ENCODE data around the gene SMYD1.

GRCh38 chr2:88018909-88019308 lies 48.7 kb upstream of the SMYD1 start:
- TF ChIP-seq NFIC (IDR thresholded peaks at IDR 0.05) (no peak), YY1 (IDR thresholded peaks at IDR 0.05; ENCODE audit: low read depth) (no peak), EGR1 (IDR thresholded peaks at IDR 0.05) (no peak), ZBTB7A (IDR thresholded peaks at IDR 0.05; ENCODE audit: low read depth) (no peak), EP300 (IDR thresholded peaks at IDR 0.05; ENCODE audit: borderline replicate concordance) (no peak), MAX (IDR thresholded peaks at IDR 0.05) (no peak), CEBPB (IDR thresholded peaks at IDR 0.05) (no peak), RAD21 (IDR thresholded peaks at IDR 0.05; ENCODE audit: low read depth) (no peak), FOXM1 (IDR thresholded peaks at IDR 0.05; ENCODE audit: borderline replicate concordance, low read depth) (no peak), TAF1 (IDR thresholded peaks at IDR 0.05; ENCODE audit: low read depth) (no peak), CREB1 (IDR thresholded peaks at IDR 0.05; ENCODE audit: low read depth) (no peak), USF1 (IDR thresholded peaks at IDR 0.05) (no peak), TCF12 (IDR thresholded peaks at IDR 0.05; ENCODE audit: low read depth) (no peak)
- TF ChIP-seq, protein P1, sequence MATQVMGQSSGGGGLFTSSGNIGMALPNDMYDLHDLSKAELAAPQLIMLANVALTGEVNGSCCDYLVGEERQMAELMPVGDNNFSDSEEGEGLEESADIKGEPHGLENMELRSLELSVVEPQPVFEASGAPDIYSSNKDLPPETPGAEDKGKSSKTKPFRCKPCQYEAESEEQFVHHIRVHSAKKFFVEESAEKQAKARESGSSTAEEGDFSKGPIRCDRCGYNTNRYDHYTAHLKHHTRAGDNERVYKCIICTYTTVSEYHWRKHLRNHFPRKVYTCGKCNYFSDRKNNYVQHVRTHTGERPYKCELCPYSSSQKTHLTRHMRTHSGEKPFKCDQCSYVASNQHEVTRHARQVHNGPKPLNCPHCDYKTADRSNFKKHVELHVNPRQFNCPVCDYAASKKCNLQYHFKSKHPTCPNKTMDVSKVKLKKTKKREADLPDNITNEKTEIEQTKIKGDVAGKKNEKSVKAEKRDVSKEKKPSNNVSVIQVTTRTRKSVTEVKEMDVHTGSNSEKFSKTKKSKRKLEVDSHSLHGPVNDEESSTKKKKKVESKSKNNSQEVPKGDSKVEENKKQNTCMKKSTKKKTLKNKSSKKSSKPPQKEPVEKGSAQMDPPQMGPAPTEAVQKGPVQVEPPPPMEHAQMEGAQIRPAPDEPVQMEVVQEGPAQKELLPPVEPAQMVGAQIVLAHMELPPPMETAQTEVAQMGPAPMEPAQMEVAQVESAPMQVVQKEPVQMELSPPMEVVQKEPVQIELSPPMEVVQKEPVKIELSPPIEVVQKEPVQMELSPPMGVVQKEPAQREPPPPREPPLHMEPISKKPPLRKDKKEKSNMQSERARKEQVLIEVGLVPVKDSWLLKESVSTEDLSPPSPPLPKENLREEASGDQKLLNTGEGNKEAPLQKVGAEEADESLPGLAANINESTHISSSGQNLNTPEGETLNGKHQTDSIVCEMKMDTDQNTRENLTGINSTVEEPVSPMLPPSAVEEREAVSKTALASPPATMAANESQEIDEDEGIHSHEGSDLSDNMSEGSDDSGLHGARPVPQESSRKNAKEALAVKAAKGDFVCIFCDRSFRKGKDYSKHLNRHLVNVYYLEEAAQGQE (IDR thresholded peaks at IDR 0.05; ENCODE audit: low read depth) = no peak
